Measurements from ENCODE around the gene USP10.
A peak's percentile ranks its signal among the peaks of the same experiment; 100 is the strongest.

Gene USP10

DNA sequence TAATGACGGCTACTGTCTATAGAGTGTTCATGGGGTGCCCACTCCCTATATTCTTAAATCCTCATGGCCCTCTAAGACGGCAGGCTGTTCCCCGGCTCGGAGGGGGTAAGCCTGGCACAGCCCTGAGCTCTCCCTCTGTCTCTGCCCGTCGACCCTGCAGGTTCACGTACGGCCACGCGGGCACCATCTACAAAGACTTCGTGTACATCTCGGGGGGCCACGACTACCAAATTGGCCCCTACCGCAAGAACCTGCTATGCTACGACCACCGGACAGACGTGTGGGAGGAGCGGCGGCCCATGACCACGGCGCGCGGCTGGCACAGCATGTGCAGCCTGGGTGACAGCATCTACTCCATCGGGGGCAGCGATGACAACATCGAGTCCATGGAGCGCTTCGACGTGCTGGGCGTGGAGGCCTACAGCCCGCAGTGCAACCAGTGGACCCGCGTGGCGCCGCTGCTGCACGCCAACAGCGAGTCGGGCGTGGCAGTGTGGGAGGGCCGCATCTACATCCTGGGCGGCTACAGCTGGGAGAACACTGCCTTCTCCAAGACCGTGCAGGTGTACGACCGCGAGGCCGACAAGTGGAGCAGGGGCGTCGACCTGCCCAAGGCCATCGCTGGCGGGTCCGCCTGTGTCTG lies 38.3 kb upstream of the USP10 start:
- peaks cover 0 to 86% of the 10 kb centered on the region in 2 experiments; a peak in 2 of 3 replicates for H3K36me3 ChIP-seq (ENCODE audit: control insufficient read depth in 2 of 2, insufficient read depth in 1 of 2, low read length in 2 of 2)
- CTCF ChIA-PET = interaction anchor here (1.0 to 4.2 kb wide), 3 partner anchors 11 to 77 kb away, joined by 5 to 29 read pairs (median 6); no protein-coding TSS in a partner anchor
- TF ChIP-seq ZNF341 (tag by site-specific recombination; IDR thresholded peaks at IDR 0.05; ENCODE audit: low read depth) (peak; percentile 27; the same call in 1 of the 2 replicates), ZNF24 (tag by site-specific recombination; IDR thresholded peaks at IDR 0.05) (no peak)
- H3K4me3 ChIP-seq (ENCODE audit: low read depth, low read length) = no peak overlapping the region
- H3K27ac ChIP-seq (ENCODE audit: extremely low read depth, low read depth, low read length) = no peak overlapping the region
- H3K9me3 ChIP-seq (ENCODE audit: control insufficient read depth, insufficient read depth, low read depth, low read length) = no peaks in the 10 kb centered on the region
- POLR2A ChIA-PET = no interaction called here
- peaks cover 3% of the 10 kb centered on the region; the same call in 1 of the 2 replicates for H3K4me1 ChIP-seq (ENCODE audit: control insufficient read depth, insufficient read depth, low read length)

DNA sequence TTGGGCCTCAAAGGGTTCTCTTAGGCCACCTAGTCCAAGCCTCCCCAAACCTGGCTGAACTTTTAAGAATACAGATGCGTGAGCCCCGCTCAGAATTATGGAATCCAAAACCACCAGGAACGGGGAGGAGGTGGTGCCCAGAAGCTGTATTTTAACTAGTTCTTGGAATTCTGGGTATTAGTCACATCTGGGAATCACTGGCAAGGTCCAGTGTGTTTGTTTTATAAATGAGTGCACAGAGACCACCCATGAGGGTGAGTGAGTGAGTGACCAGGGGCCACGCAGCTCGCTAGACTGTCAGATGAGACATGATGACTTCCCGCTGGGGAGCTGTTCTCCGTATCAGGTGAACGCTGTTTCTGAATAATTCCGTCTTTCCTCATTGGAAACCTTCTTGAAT lies 37.3 kb upstream of the USP10 start:
- ChIA-PET POLR2A (no interaction called here), CTCF (interaction anchor here (0.6 to 4.2 kb wide), 7 partner anchors 10 to 310 kb away, joined by 3 to 29 read pairs (median 4); no protein-coding TSS in a partner anchor)
- Histone ChIP-seq H3K4me1 (ENCODE audit: control insufficient read depth, insufficient read depth, low read length) (peaks cover 3% of the 10 kb centered on the region; the same call in 1 of the 2 replicates), H3K9me3 (ENCODE audit: control insufficient read depth, insufficient read depth, low read depth, low read length) (no peaks in the 10 kb centered on the region), H3K36me3 (ENCODE audit: control insufficient read depth in 2 of 2, insufficient read depth in 1 of 2, low read length in 2 of 2) (peaks cover 0 to 77% of the 10 kb centered on the region in 2 experiments; a peak in 2 of 3 replicates), H3K4me3 (ENCODE audit: low read depth, low read length) (no peak overlapping the region), H3K27ac (ENCODE audit: extremely low read depth, low read depth, low read length) (no peak overlapping the region)
- TF ChIP-seq BCL11A (tag by site-specific recombination; IDR thresholded peaks at IDR 0.05; ENCODE audit: low read depth) (no peak), ZBTB20 (tag by site-specific recombination; IDR thresholded peaks at IDR 0.05) (peak; percentile 26; the same call in 1 of the 2 replicates)
- TF ChIP-seq, protein P1, sequence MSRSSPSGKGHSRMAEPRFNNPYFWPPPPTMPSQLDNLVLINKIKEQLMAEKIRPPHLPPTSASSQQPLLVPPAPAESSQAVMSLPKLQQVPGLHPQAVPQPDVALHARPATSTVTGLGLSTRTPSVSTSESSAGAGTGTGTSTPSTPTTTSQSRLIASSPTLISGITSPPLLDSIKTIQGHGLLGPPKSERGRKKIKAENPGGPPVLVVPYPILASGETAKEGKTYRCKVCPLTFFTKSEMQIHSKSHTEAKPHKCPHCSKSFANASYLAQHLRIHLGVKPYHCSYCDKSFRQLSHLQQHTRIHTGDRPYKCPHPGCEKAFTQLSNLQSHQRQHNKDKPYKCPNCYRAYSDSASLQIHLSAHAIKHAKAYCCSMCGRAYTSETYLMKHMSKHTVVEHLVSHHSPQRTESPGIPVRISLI (tag by site-specific recombination; IDR thresholded peaks at IDR 0.05) = no peak

DNA sequence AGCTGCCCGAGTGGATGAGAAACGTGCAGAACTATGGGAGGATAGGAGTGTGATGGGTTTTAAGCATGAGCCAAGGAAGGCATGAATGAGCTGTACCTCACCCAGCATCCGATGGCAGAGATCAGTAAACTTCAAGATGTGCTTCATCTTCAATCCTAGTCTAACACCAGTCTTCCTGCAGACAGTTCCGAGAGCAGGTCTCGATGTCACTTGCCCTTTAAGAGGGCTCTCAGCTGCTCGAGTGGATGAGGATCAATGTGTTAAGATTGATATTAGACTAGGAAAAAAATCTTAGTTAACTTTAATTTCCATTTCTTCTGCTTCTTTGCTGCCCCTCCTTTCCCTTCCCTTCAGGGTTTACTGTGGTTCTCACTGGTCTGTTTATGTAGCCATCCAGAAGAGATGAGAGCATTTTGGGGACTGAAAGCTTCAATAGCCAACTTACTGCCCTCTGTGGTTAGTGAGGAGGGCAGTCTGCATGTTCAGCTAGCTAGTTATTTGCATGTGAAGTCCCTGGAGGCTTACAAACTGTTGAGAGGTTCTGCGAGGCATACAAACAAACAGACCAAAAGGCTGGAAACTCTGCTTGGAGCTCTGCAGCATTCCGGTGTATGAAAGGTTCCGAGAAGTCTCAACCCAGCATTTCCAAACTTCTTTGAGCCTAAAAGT lies 36.2 kb upstream of the USP10 start:
- Histone ChIP-seq H3K27ac (ENCODE audit: extremely low read depth, low read depth, low read length) (no peak overlapping the region), H3K4me3 (ENCODE audit: low read depth, low read length) (no peak overlapping the region), H3K4me1 (ENCODE audit: control insufficient read depth, insufficient read depth, low read length) (peaks cover 3% of the 10 kb centered on the region; the same call in 1 of the 2 replicates), H3K36me3 (ENCODE audit: control insufficient read depth in 2 of 2, insufficient read depth in 1 of 2, low read length in 2 of 2) (peaks cover 0 to 66% of the 10 kb centered on the region in 2 experiments; a peak in 2 of 3 replicates), H3K9me3 (ENCODE audit: control insufficient read depth, insufficient read depth, low read depth, low read length) (no peaks in the 10 kb centered on the region)
- CTCF ChIA-PET = interaction anchor here (0.8 to 4.2 kb wide), 7 partner anchors 9 to 75 kb away, joined by 3 to 29 read pairs (median 3); no protein-coding TSS in a partner anchor
- POLR2A ChIA-PET = interaction anchor here (1.2 kb wide), 1 partner anchor 9 kb away, joined by 3 read pairs; no protein-coding TSS in a partner anchor
- TF ChIP-seq, protein P2, sequence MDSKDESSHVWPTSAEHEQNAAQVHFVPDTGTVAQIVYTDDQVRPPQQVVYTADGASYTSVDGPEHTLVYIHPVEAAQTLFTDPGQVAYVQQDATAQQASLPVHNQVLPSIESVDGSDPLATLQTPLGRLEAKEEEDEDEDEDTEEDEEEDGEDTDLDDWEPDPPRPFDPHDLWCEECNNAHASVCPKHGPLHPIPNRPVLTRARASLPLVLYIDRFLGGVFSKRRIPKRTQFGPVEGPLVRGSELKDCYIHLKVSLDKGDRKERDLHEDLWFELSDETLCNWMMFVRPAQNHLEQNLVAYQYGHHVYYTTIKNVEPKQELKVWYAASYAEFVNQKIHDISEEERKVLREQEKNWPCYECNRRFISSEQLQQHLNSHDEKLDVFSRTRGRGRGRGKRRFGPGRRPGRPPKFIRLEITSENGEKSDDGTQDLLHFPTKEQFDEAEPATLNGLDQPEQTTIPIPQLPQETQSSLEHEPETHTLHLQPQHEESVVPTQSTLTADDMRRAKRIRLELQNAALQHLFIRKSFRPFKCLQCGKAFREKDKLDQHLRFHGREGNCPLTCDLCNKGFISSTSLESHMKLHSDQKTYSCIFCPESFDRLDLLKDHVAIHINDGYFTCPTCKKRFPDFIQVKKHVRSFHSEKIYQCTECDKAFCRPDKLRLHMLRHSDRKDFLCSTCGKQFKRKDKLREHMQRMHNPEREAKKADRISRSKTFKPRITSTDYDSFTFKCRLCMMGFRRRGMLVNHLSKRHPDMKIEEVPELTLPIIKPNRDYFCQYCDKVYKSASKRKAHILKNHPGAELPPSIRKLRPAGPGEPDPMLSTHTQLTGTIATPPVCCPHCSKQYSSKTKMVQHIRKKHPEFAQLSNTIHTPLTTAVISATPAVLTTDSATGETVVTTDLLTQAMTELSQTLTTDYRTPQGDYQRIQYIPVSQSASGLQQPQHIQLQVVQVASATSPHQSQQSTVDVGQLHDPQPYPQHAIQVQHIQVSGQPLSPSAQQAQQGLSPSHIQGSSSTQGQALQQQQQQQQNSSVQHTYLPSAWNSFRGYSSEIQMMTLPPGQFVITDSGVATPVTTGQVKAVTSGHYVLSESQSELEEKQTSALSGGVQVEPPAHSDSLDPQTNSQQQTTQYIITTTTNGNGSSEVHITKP (tag by site-specific recombination; IDR thresholded peaks at IDR 0.05) = no peak
- TF ChIP-seq HOXD13 (CRISPR knock-in tag; IDR thresholded peaks at IDR 0.05; ENCODE audit: borderline replicate concordance) (no peak), FEZF1 (tag by site-specific recombination; IDR thresholded peaks at IDR 0.05) (peak; percentile 69), ZBTB17 (tag by site-specific recombination; IDR thresholded peaks at IDR 0.05) (peak; percentile 64), ZNF19 (tag by site-specific recombination; IDR thresholded peaks at IDR 0.05; ENCODE audit: low read depth) (no peak)
- TF ChIP-seq, protein P3, sequence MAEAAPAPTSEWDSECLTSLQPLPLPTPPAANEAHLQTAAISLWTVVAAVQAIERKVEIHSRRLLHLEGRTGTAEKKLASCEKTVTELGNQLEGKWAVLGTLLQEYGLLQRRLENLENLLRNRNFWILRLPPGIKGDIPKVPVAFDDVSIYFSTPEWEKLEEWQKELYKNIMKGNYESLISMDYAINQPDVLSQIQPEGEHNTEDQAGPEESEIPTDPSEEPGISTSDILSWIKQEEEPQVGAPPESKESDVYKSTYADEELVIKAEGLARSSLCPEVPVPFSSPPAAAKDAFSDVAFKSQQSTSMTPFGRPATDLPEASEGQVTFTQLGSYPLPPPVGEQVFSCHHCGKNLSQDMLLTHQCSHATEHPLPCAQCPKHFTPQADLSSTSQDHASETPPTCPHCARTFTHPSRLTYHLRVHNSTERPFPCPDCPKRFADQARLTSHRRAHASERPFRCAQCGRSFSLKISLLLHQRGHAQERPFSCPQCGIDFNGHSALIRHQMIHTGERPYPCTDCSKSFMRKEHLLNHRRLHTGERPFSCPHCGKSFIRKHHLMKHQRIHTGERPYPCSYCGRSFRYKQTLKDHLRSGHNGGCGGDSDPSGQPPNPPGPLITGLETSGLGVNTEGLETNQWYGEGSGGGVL (tag by site-specific recombination; IDR thresholded peaks at IDR 0.05) = no peak
- TF ChIP-seq, protein P4, sequence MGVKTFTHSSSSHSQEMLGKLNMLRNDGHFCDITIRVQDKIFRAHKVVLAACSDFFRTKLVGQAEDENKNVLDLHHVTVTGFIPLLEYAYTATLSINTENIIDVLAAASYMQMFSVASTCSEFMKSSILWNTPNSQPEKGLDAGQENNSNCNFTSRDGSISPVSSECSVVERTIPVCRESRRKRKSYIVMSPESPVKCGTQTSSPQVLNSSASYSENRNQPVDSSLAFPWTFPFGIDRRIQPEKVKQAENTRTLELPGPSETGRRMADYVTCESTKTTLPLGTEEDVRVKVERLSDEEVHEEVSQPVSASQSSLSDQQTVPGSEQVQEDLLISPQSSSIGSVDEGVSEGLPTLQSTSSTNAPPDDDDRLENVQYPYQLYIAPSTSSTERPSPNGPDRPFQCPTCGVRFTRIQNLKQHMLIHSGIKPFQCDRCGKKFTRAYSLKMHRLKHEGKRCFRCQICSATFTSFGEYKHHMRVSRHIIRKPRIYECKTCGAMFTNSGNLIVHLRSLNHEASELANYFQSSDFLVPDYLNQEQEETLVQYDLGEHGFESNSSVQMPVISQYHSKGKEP (tag by site-specific recombination; IDR thresholded peaks at IDR 0.05) = peak; percentile 90

Measured in HEK293 (cell line).